Stimulated activated CD4-positive, alpha-beta T cell treated with anti-CD3 and anti-CD28 coated beads, Interleukin-12 subunit alpha, Interleukin-12 subunit beta, amount 100 ng/mL, for 24 hours (primary cell): ENCODE data around the gene UFD1.
"Not testable (repeated sequence)": the region's sequence is repeated elsewhere in the genome, so short reads cannot be mapped to it uniquely, and the experiment has no call there.

Experiments
- DNase-seq, 2 experiments: peaks; one replicate each; pipeline ENCODE4 v3.0.0-alpha.2; 2020; ENCODE audit warnings: low read depth in 2 of 2

Gene UFD1

GRCh38 chr22:19449422-19449767 is 29.6 kb downstream of the UFD1 start:
- no peak for DNase-seq

GRCh38 chr22:19448739-19449421 is 30.1 kb downstream of the UFD1 start:
- peak in 1 of 2 experiments; percentile 31 for DNase-seq

GRCh38 chr22:19448076-19448607 is 30.9 kb downstream of the UFD1 start:
- DNase-seq: no peak

DNA sequence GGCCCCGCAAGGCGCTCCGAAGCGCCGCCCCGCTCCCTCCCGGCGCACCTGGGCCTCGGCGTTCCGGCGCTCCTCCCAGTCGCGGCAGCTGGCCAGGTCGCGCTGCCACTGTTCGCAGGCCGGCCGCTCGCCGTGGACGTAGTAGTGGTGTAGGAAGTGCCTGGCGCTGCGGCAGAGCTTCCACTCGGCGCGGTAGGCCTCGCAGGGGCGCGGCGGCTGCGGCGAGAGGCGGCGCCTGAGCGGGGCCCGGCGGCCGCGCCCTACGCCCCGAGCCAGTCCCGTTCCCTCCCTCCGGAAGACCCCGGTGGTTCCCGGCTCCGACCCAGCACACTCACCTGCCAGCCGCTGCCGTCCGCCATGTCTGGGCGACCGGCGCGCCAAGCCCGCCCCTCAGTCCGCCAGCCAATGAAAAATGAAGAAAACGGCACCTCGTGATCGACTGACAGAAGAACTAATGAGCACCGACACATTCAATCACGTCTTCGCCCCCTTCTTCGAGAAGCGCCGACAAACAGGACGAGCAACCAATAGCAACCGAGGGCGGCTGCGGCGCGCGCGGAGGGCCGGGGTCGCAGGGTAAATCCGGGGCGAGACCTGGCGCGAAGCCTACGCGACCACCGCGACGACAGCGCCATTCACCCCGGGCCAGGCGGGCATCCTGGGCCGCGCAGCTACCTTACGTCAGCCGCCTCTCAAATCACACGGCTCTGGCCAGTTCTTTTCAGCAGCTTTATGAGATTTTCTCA is 31.5 kb downstream of the UFD1 start, which contains the start of gene C22orf39:
Gene C22orf39 (minus strand): TSS at position 382 of the 746 bp plus-strand sequence. CDS start 23 bp downstream, at position 359.
- DNase-seq: peak; percentile 71 to 82

GRCh38 chr22:19446603-19447329 is 32.2 kb downstream of the UFD1 start:
- no peak for DNase-seq

- not testable (repeated sequence) for DNase-seq
Measured at GRCh38 chr22:19445279-19445982, 33.6 kb downstream of the UFD1 start.

DNA sequence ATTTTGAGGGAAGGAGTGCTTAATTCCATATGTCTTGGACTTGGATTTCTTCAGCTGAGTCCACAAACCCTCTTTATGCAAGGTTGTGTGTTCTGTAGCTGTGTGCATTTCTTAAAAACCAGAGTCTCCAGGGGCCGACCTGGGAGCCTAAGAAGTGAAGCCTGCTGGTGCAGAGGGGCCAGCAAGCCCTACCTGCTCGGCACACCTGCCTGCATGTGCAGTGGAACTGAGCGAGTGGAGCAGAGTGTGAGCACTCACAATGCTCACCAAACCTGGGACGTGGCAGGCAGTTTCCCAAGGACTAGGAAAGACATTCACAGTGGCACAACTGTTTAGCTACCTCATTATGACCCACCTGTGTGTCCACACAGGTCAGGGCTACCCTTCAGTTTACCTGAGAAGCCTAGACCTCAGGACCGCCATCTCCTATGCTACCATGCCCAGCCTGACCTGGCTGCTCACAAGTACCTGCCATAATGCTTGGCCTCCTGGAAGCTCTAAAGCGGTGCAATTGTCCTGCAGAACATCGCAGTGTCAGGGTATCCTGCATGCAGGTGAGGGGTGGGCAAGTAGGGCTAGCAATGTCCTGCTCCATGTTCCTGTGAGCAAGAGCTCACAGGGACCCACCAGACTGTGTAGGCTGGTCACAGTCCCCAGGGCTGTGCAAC is 35.3 kb downstream of the UFD1 start:
- DNase-seq: no peak

DNA sequence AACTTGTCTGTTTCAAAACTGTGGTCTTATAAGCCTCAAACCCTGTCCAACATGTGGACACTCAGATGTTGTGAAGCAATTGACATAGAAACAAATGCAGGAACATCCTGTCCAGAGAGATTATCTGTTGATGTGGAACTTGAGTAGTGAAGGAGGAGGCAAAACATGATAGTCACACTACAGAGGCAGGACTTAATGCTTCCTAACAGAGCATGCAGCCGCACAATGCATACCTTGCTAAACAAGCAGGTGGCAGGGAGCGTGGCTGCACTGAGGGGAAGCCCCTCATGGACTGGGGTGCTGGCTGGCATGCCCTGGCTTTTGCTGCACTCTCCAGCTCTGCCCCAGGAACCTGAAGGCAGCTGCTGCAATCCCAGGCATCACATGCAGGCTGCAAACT is 36.8 kb downstream of the UFD1 start:
- no peak for DNase-seq

DNA sequence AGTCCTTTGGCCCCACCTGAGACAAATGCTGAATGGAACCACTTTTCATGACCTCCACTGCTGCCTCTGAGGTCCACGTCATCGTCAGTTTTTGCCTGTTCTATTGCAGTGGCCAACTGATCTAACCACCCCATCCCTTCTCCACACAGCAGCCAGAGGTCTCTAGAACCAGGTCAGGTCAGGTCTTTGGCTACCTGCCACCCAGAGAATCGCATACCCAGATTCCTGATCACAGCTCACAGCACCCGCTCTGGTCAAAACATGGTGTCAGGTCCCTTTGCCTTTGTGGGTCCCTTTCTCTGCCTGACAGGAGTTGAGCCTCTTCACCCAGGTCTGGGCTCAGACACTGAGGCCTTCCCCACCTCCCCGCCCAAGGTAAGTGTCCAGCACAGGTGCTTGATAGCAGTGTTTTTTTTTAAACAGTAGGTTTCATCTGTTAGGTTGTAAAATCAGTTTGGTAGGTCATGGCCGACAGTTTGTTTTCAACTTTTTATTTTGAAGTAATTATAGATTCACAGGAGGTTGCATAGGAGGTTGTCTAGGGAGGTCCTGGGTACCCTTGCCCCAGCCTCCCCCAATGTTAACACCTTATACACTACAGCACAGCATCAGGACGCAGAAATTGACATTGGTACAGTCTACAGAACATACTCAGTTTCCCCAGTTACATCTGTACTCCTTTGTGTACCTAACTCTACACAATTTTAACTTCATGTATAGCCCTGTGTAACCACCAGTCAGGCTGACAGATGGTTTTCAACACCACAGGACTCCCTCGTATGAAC is 38.4 kb downstream of the UFD1 start:
- DNase-seq: no peak

- DNase-seq: no peak
Measured at GRCh38 chr22:19438298-19438697, 40.7 kb downstream of the UFD1 start.

- not testable (repeated sequence) for DNase-seq
Measured at GRCh38 chr22:19436444-19437161, 42.4 kb downstream of the UFD1 start.

DNA sequence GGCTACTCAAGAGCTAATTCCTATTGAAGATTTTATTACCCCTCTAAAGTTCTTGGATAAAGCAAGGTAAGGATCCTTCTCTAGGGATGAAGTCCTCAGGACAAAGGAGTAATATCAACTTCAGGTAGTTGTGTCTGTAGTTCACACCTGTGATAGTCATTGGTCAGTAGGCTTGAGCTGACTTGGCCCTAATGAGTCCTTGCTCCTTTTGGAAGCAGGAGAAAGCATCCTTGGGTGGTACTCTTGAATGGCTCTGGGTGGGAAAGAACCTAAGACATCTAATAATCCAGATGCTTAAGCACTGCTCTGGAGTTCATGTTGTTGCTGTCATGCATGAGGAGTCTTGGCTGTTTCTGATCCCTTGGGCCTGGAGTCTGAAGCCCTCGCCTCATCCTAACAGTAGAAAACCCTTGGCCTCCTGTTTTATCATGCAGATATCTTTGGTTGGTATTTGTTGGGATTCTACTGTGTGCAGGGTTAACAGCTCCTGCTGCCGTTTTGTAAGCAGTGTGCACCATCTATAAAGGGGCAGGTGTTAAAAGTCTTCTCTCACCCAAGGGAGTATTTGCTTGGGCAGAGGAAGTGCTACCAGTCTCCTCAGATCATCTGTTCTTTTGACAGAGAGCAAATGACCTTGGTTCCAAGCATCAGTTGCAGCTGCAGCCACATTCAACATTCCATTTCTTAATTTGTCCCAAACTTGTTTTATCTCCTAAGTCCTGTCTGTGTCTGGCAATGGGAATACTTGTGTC is 44.0 kb downstream of the UFD1 start:
- no peak for DNase-seq

DNA sequence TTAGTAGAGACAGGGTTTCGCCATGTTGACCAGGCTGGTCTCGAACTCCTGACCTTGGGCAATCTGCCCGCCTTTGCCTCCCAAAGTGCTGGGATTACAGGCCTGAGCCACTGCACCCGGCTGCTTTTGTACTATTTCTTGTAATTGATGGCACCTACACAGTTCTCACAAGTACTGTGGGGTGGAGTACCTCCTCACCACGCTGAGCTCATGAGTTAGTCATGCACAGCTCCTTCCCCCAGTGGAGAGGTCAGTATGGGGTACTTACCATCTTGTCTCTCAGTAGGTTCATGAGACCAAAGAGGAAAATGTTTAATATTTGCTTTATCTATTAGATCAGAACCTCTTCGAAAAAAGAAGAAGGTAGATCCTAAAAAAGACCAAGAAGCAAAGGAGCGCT is 44.6 kb downstream of the UFD1 start:
- no peak for DNase-seq

DNA sequence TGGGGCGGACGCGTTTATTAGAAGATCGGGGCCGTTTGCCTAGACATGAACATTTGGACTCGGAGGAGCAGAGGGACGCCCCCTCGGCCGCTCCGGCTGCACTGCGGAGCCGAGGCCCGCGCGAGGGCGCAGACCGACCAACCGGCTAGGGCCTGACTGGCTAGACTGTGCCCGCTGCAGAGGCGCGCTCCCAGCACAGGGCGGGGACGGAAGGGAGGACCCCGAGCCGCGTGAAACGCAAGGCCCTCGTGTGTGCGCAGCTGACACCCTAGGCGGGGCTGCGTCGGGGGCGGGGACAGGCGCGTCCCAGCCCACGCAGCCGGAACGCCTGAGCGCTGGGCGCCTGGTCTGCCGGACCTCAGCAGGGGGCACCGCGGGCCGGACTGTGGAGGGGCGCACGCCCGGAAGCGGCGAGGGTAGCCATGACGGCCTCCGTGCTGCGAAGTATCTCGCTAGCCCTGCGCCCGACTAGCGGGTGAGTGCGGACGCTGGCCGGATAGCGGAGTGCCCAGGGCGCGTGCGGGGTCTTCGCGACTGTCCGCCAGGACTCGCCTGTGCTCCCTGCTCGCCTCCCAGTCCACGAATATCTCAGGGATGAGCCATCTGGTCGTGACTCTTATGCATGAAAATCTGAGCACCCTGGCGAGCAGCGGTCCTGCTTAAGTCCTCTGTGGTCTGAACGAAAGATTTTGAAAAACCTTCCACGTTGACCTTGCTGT is 46.7 kb downstream of the UFD1 start, which contains the start of gene MRPL40:
Gene MRPL40 (plus strand): TSS at position 413 of the 719 bp plus-strand sequence. CDS start 10 bp downstream, at position 423.
- peak; percentile 85 to 88 for DNase-seq

- DNase-seq: peak; percentile 81 to 82
Measured at GRCh38 chr22:19431649-19432132, 47.3 kb downstream of the UFD1 start, which contains the start of gene HIRA. Gene HIRA (minus strand): TSS chr22:19431733. CDS start chr22:19431476, 257 bp downstream.

GRCh38 chr22:19430890-19431541 is 48.0 kb downstream of the UFD1 start:
- DNase-seq: no peak
